ENCODE data around the gene ODAM.
"Not testable (repeated sequence)": the region's sequence is repeated elsewhere in the genome, so short reads cannot be mapped to it uniquely, and the experiment has no call there.

ODAM gene

DNA sequence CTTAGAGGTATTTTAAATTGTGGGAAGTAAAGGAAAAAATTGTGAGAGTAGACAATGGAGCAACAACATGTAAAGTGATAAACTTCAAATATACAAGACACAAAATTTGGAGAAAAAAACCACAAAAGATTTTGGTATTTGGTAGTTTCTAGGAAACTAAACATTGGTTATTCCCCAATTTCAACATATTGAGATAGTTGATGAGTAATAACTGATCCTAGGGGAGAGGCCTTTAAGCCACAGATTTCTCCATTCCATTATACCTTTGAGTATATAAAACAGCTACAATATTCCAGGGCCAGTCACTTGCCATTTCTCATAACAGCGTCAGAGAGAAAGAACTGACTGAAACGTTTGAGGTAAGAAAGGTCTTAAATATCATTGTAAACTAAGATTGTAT, 30.3 kb downstream of the ODAM start, which contains the start of gene FDCSP:
FDCSP (plus strand) TSS at position 301 of the 400 bp plus-strand sequence. CDS start 5,071 bp downstream, outside the sequence.
- FAIRE-seq (no peak), DNase-seq (ENCODE audit: insufficient read length, low spot score) (no peak)
- TF ChIP-seq, protein P1, sequence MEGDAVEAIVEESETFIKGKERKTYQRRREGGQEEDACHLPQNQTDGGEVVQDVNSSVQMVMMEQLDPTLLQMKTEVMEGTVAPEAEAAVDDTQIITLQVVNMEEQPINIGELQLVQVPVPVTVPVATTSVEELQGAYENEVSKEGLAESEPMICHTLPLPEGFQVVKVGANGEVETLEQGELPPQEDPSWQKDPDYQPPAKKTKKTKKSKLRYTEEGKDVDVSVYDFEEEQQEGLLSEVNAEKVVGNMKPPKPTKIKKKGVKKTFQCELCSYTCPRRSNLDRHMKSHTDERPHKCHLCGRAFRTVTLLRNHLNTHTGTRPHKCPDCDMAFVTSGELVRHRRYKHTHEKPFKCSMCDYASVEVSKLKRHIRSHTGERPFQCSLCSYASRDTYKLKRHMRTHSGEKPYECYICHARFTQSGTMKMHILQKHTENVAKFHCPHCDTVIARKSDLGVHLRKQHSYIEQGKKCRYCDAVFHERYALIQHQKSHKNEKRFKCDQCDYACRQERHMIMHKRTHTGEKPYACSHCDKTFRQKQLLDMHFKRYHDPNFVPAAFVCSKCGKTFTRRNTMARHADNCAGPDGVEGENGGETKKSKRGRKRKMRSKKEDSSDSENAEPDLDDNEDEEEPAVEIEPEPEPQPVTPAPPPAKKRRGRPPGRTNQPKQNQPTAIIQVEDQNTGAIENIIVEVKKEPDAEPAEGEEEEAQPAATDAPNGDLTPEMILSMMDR (IDR thresholded peaks at IDR 0.05; ENCODE audit: insufficient read depth, missing control alignments), result no peak

DNA sequence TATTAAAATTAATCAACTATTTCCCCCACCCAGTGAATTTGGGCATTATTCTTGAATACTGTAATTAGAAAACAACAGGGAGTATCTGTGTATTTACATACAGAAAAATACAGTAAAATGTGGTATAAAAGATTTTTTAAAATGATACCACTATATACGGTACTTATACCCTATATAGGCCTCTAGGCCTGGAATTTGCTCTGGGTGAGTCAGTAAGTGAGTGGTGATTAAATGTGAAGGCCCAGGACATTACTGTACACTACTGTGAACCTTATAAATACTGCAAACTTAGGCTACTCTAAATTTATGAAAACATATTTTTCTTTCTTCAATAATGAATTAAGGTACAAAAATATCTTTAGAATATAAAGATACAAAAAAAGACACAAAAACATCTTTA, 40.6 kb downstream of the ODAM start:
- FAIRE-seq (no peak), DNase-seq (ENCODE audit: insufficient read length, low spot score) (no peak)
- TF ChIP-seq, protein P1 (IDR thresholded peaks at IDR 0.05; ENCODE audit: insufficient read depth, missing control alignments), result no peak

DNA sequence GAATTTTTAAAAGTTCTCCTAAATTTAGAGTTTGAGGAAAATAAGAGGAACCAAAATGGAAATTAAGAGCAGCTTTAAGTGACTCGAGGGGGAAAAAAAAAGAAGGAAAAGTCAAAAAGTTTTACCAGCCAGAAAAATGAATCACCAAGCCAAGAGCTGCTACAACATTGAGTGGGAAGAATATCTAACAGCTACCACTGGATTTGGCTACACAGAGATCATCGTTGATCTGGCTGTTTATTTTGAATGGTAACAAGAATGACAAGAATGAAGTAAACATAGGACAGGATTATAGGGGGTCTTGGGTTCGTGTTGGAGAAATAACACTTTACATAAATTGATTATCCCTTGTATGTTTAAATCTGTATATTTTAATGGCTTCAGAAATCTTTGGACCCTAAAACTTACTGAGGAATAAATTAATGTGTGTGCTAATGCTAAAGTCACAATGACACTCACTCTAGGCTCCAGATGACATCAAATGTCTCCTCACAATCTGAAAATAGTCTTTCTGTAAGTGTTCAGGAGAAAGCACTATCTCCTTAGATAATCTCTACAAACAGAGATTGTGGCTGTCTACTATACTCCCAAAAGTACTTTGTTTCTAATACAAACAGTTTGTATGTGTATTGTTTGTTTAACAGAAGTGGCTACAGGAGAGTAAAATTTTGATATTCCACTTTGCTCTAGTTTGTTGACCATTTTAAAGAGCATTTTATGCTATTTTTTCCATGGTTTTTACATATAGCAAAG, 43.8 kb downstream of the ODAM start:
- TF ChIP-seq, protein P1 (IDR thresholded peaks at IDR 0.05; ENCODE audit: insufficient read depth, missing control alignments), result no peak
- DNase-seq (ENCODE audit: insufficient read length, low spot score) (no peak), FAIRE-seq (peak; percentile 16)

DNA sequence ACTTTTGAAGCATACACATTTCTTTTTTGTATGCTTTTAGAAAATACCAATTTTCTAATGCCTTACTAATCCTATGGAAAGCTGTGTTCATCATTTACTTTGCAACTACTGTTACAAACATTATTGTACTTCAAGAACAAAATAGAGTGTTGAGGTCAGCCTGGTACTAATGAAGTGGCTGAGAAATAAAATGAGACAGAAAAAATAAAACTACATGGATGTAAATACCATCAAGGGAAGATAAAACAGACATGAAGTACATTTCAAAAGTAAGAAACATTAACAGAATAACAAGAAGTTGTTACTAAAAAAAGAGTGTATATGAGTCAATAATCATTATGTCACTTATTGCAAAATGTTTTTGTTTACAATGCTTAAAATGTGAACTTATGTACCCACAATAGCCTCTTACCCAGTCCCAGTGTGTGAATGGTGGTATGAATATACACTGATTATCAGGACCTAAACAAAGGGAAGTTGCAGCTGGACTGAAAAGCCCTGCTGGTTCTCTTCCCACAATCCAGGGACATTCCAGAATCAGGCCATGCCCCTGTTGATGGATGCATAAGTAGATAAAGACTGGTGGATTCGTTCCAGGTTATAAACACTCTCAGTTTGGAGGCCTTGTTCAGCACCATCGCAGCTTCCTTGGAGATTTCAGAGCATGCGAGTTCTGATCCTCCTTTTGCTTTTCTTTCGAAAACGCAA, 44.5 kb downstream of the ODAM start:
- FAIRE-seq (no peak), DNase-seq (ENCODE audit: insufficient read length, low spot score) (no peak)
- TF ChIP-seq, protein P1 (IDR thresholded peaks at IDR 0.05; ENCODE audit: insufficient read depth, missing control alignments), result no peak

DNA sequence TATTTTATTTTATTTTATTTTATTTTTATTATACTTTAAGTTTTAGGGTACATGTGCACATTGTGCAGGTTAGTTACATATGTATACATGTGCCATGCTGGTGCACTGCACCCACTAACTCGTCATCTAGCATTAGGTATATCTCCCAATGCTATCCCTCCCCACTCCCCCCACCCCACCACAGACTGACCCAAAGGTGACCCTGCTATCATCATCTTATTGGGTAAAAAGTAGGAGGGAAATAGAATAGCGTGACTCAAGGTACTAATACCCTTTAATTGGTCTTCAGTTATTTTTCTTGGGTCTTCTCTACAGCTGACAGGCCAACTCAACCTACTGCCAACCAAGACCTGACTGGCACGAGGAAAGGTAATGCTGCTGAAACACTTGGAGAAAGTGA, 46.8 kb downstream of the ODAM start, which contains the start of gene CSN3:
CSN3 (plus strand) TSS at position 301 of the 400 bp plus-strand sequence. CDS start 2,223 bp downstream, outside the sequence.
- not testable (repeated sequence) for DNase-seq (ENCODE audit: insufficient read length, low spot score); FAIRE-seq

DNA sequence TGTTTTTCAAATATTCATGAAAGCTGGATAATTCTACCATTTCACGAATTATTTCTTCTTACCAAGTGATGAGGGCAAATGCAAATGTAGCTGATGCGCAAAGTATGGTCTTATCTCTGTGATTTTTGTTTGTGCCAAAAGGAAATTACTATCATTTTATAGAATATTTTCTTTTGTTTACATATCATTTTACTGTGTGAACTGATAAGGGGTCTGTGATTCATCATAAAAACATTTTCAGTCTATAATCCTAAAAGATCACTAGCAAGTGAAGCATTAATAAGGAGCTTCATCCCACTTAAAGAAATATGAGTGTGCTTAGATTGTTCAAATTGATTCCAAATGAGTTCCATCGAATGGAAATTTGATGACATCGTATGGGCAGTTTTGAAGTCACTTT, 47.6 kb downstream of the ODAM start:
- TF ChIP-seq, protein P1 (IDR thresholded peaks at IDR 0.05; ENCODE audit: insufficient read depth, missing control alignments), result no peak
- DNase-seq (ENCODE audit: insufficient read length, low spot score), result no peak
- FAIRE-seq, result no peak

DNA sequence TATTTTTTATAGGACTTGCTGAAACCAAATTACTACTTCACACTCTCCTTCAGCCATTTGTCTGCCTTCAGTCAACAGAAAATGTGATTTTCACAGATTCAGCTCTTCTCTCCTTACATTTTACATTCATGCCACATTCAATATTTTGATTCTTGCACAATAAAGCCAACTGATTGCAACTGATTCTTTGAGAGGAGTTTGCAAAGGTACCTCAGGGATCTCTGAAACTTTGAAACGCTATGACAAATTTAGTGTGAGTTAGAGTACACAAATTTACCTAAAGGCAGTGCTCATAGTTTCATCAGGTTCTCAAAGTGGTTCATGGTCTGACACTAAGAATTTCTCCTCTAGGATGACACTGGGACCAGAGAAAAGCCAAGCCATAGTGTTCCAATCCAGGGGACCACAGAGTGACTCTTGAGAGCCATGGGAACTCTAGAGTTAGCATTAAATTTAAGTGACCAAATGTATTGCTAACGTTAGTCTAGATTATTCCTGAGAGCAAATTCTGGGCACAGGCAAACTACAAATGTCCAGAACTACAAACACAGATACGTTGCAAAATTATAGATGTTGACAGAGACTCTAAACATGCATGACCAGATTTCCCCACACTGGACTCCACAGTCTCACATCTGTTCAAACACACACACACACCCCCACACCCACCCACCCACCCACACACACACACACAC, 55.9 kb downstream of the ODAM start:
- FAIRE-seq (no peak), DNase-seq (ENCODE audit: insufficient read length, low spot score) (no peak)
- TF ChIP-seq, protein P1 (IDR thresholded peaks at IDR 0.05; ENCODE audit: insufficient read depth, missing control alignments), result no peak
